ENCODE results near the gene PRX. TPM values are rescaled to one million over a fixed set of nuclear protein-coding genes. Genes with fewer than 3 reads are reported as not detected.

The PRX gene
- total and polyA plus RNA-seq, 2 of the 13 experiments (the other 11 are each of a cell fraction or from before 2014, with no cell fraction given): 0.66 TPM

DNA sequence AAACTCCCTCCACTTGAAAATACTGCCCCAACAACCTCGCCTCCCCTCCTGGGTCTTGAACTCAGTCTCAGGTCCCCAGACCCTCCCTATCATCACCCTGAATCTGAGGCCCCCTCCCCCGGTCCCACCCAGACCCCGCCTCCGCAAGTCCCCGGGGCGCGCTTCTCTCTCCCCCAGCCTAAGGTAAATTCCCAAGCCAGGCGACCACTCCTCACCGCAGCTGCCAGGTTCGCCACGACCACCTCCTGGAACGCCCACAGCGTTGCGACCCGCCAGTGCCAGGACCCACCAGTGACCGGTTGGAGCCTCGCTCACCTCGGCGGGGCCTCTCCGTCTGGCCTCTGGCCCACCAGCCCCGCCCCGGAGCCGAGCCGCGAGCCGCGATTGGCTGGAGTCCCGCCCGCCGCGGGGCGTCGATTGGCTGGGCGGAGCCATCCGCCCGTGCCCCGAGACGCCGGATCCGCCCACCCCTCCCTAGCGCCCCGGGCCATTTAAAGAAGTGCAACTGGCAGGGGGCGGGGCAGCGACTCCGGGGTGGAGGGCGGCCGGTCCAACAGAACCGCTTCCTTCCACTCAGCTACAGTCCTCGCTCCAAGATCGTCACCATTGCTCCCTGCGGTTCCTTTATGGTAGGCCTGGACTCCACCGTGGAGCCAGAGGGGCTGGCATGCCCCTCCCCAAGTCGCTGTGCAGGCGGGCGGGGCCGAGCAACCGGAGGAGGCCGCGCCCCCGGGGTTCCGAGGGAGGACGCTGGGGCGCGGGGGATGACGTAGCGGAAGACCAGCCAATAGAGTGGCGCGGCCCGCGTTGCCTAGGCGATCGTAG lies 31.0 kb upstream of the PRX start, which contains the start of gene SERTAD3 (continued):
- TF ChIP-seq, protein P1, sequence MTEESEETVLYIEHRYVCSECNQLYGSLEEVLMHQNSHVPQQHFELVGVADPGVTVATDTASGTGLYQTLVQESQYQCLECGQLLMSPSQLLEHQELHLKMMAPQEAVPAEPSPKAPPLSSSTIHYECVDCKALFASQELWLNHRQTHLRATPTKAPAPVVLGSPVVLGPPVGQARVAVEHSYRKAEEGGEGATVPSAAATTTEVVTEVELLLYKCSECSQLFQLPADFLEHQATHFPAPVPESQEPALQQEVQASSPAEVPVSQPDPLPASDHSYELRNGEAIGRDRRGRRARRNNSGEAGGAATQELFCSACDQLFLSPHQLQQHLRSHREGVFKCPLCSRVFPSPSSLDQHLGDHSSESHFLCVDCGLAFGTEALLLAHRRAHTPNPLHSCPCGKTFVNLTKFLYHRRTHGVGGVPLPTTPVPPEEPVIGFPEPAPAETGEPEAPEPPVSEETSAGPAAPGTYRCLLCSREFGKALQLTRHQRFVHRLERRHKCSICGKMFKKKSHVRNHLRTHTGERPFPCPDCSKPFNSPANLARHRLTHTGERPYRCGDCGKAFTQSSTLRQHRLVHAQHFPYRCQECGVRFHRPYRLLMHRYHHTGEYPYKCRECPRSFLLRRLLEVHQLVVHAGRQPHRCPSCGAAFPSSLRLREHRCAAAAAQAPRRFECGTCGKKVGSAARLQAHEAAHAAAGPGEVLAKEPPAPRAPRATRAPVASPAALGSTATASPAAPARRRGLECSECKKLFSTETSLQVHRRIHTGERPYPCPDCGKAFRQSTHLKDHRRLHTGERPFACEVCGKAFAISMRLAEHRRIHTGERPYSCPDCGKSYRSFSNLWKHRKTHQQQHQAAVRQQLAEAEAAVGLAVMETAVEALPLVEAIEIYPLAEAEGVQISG (CRISPR knock-in tag; IDR thresholded peaks at IDR 0.05): peak; percentile 67; the same call in 1 of the 2 replicates
- TF ChIP-seq BHLHE40 (IDR thresholded peaks at IDR 0.05; ENCODE audit: low read length) (peak; percentile 72), ZNF891 (CRISPR knock-in tag; IDR thresholded peaks at IDR 0.05) (no peak; the same call in 1 of the 2 replicates), ZNF446 (CRISPR knock-in tag; IDR thresholded peaks at IDR 0.05) (peak; percentile 88), PATZ1 (CRISPR knock-in tag; IDR thresholded peaks at IDR 0.05) (peak; percentile 89), ZNF136 (CRISPR knock-in tag; IDR thresholded peaks at IDR 0.05; ENCODE audit: low read depth) (peak; percentile 86; the same call in 1 of the 2 replicates), SIN3A (IDR thresholded peaks at IDR 0.05; ENCODE audit: borderline replicate concordance, low read depth, low read length) (peak; percentile 79; the same call in 1 of the 2 replicates), HHEX (CRISPR knock-in tag; IDR thresholded peaks at IDR 0.05) (no peak), ZMAT3 (CRISPR knock-in tag; conservative IDR thresholded peaks at IDR 0.05) (no peak), ZNF292 (CRISPR knock-in tag; IDR thresholded peaks at IDR 0.05; ENCODE audit: borderline replicate concordance, low read depth) (0 out of 2 replicates have a peak, but pooled peaks have one; percentile 27), SNAI1 (CRISPR knock-in tag; IDR thresholded peaks at IDR 0.05; ENCODE audit: borderline replicate concordance) (peak; percentile 79; the same call in 1 of the 2 replicates), ZNF546 (CRISPR knock-in tag; conservative IDR thresholded peaks at IDR 0.05) (0 out of 2 replicates have a peak, but pooled peaks have one; percentile 49), FOXA3 (CRISPR knock-in tag; IDR thresholded peaks at IDR 0.05) (0 out of 2 replicates have a peak, but pooled peaks have one; percentile 27), ZNF510 (CRISPR knock-in tag; IDR thresholded peaks at IDR 0.05; ENCODE audit: low read depth) (no peak), YEATS2 (CRISPR knock-in tag; IDR thresholded peaks at IDR 0.05; ENCODE audit: borderline replicate concordance) (0 out of 2 replicates have a peak, but pooled peaks have one; percentile 17), RAD21 (CRISPR knock-in tag; IDR thresholded peaks at IDR 0.05) (peak; percentile 31; the same call in 1 of the 2 replicates), ZSCAN21 (CRISPR knock-in tag; IDR thresholded peaks at IDR 0.05; ENCODE audit: borderline replicate concordance) (0 out of 2 replicates have a peak, but pooled peaks have one; percentile 47), GATAD1 (CRISPR knock-in tag; IDR thresholded peaks at IDR 0.05) (peak; percentile 68), KLF11 (CRISPR knock-in tag; IDR thresholded peaks at IDR 0.05) (no peak; the same call in 1 of the 2 replicates), ZNF577 (CRISPR knock-in tag; IDR thresholded peaks at IDR 0.05; ENCODE audit: borderline replicate concordance, low read depth) (no peak)
- TF ChIP-seq, protein P2, sequence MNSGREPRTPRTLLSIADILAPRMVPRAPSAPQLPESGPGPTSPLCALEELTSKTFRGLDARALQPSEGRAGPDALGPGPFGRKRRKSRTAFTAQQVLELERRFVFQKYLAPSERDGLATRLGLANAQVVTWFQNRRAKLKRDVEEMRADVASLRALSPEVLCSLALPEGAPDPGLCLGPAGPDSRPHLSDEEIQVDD (CRISPR knock-in tag; IDR thresholded peaks at IDR 0.05; ENCODE audit: borderline replicate concordance): 0 out of 2 replicates have a peak, but pooled peaks have one; percentile 62
- TF ChIP-seq, protein P3, sequence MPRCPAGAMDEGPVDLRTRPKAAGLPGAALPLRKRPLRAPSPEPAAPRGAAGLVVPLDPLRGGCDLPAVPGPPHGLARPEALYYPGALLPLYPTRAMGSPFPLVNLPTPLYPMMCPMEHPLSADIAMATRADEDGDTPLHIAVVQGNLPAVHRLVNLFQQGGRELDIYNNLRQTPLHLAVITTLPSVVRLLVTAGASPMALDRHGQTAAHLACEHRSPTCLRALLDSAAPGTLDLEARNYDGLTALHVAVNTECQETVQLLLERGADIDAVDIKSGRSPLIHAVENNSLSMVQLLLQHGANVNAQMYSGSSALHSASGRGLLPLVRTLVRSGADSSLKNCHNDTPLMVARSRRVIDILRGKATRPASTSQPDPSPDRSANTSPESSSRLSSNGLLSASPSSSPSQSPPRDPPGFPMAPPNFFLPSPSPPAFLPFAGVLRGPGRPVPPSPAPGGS (CRISPR knock-in tag; IDR thresholded peaks at IDR 0.05): peak; percentile 82

All from HepG2 (cell line).